ENCODE results near the gene EPB41L5.
"Not testable (repeated sequence)": the region's sequence is repeated elsewhere in the genome, so short reads cannot be mapped to it uniquely, and the experiment has no call there.

The EPB41L5 gene

DNA sequence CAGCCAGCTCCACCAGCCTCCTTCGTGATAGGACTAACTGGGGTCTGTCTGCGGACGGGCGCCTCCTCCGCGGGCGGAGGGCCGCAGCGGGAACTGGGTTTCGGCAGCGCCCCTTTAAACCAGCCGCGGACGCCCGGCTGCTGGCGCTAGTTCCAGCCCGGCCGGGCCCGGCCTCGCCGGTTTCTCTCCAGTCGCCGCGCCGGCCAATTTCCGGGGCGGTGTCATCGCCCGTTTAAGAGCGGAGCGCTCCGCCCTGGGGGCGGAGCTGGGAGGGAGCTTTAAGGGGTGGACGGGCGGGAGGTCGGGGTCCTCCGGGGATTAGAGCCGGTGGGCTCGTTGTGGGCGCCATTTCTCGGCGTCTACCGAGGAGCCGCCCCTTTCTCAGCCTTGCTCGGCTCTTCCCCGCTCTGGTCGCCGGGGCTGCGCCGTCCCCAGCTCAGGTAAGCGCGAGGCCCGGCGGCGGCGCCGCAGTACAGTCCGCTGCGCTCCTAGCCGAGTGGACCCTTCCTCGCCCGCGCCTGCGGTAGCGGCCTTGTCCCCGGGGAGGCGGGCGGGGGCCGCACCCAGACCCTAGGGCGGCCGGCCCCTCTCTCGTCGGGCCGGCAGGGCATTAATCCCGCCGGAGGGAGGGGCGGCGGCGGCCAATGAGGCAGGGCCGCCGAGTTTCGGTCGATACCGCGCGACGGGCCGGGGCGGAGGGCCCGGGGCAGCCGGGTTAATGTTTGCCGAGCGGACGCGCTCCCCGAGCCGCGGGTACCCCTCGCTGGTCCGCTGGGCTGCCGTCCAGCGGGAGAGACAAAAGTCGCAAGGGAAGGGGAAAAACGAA lies at the start of gene EPB41L5:
TSS of gene EPB41L5 (plus strand) at position 307 of the 826 bp plus-strand sequence. CDS start 6,008 bp downstream, outside the sequence.
- peak; percentile 77 for DNase-seq

DNA sequence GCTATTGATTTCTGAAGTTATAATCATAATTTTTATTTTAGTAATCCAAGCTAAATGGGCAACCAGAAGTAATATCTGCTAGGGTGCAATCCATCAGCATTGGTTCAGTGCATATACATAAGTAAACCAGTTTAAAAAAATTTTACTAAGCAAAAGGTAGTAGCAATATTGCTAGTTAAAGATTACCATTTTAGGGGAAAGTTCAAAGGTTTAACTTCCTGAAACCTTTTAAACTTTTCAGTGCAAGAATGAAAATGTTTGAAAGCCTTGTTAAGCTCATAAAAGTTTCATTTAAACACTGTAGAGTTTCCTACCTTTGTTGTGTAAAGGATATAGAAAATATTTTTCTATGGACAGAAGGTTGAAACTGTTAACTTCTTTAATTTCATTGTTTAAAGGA lies 31.0 kb upstream of the EPB41L5 start:
- DNase-seq, result no peak

DNA sequence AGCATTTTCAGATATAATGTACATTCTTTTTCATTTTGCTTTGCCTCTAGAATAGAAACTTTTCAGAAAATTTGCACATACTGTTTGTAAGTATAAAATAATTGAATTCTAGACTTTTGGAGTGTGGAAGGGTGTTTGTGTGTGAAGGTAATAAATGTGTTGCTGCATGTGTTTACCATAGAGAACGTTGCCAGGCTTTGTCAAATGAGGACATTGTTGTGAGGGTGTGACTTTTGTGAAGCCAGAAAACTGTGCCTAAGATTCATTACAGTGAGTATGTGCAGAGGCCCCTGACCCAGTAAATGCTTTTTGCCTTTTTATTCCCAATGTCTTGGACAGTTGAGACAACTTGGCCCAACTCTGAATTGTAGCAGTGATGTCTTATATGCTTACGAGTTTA lies 30.4 kb upstream of the EPB41L5 start:
- DNase-seq, result no peak

DNA sequence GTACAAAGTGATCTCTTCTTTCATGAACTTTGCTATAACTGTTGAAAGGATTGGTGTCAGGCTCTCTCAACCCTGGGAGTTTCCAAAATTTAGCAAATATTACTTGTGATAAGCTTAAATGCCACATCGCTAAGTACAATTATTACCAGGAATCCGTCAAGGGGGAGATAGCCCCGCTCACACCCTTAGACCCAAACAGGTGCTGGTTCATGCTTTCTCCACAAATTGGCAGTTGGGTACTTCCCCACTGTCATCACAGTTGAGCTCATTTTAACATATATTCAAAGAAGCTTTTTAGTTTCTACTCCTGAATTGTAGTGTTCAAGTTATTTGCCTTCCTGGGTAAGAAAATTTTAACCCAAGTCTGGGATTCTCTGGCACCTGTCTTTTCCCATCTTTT lies 29.8 kb upstream of the EPB41L5 start:
- no peak for DNase-seq

DNA sequence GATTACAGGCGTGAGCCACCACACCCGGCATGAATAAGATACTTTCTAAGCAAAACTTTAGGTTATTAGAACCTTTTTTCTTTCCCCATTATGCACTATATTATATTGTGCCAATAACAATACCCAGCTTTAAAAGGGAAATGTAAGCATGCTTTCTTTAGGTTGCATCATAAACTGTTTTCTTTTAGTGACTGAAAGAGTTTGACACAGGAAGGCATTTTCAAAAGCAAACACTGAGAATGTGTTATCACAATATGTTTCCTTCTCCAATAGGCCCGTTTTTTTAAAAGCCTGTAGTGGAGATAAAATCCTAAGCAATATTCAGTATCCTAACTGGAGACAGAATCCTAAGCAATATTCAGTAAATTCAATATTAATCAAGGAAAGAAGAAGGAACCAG lies 16.7 kb upstream of the EPB41L5 start:
- DNase-seq, result no peak

DNA sequence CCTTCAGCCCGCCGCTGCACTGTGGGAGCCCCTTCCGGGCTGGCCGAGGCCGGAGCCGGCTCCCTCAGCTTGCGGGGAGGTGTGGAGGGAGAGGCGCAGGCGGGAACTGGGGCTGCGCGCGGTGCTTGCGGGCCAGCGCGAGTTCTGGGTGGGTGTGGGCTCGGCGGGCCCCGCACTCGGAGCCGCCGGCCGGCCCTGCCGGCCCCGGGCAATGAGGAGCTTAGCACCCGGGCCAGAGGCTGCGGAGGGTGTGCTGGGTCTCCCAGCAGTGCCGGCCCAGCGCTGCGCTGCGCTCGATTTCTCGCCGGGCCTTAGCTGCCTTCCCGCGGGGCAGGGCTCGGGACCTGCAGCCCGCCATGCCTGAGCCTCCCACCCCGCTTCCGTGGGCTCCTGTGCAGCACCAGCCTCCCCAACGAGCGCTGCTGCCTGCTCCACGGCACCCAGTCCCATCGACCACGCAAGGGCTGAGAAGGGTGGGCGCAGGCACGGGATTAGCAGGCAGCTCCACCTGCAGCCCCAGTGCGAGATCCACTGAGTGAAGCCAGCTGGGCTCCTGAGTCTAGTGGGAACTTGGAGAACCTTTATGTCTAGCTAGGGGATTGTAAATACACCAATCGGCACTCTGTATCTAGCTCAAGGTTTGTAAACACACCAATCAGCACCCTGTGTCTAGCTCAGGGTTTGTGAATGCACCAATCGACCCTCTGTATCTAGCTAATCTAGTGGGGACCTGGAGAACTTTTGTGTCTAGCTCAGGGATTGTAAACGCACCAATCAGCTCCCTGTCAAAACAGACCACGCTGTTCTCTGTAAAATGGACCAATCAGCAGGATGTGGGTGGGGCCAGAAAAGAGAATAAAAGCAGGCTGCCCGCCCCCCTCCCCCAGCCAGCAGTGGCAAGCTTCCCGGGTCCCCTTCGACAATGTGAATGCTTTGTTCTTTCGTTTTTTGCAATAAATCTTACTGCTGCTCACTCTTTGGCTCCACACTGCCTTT lies 15.7 kb upstream of the EPB41L5 start:
- not testable (repeated sequence) for DNase-seq

DNA sequence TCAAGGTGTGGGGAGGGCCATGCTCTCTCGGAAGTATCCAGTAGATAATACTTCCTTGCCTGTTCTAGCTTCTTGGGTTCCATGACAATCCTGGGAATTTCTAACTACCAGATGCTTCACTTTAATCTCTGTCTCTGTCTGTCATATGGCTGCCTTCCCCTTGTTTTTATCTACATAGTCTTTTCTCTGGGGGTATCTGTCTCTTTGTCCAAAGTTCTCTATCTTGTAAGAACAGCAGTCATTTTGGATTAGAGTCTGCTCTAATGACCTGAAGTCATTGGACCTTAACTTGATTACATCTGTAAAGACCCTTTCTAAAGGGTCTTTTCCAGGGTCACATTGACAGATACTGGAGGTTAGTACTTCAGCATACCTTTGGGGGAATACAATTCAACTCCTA lies 11.4 kb upstream of the EPB41L5 start:
- no peak for DNase-seq

DNA sequence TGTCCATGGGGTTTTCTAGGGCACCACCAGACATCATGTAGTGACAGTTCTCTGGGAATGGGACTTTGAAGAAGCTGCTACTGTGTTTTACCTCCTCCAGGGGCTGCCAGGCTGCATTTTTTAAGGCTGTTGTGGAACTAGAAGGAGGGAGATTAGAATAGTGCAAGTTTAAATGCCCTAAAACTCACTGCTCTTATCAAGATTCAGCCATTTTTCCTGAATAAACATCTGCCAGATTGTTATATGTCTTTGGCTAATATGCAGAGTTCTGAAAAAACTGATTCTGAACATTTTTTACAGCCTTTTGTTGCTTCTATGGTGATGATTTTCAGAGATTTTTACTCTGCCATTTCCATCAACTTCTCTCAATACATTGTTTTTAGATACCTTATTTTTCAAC lies 8.6 kb upstream of the EPB41L5 start:
- no peak for DNase-seq

DNA sequence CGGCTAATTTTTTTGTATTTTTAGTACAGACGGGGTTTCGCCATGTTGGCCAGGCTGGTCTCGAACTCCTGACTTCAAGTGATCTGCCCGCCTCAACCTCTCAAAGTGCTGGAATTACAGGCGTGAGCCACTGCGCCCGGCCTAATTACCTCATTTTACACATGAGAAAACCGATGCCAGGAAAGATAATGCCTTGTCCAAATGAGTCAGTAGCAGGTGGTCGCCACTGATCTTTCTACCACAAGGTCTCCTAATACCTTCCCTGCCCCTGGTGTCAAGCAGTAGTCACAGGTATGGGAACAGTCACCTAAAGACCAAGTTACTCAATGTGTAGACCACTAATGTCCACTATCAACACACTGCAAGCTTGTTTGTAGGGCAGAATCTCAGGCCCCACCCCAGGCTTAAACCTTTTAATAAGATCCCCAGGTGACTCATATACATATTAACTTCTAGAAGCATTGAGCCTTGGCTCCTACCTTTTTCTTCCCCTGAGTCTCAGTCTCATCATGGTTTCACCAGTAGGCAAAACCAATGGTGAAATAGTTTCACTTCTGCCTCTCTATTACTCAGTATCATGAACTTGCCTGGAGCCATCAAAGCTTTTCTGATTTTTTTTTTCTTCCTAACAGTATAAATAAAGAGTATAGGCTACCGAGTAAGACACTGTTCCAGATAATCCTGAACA lies 6.9 kb upstream of the EPB41L5 start:
- no peak for DNase-seq

DNA sequence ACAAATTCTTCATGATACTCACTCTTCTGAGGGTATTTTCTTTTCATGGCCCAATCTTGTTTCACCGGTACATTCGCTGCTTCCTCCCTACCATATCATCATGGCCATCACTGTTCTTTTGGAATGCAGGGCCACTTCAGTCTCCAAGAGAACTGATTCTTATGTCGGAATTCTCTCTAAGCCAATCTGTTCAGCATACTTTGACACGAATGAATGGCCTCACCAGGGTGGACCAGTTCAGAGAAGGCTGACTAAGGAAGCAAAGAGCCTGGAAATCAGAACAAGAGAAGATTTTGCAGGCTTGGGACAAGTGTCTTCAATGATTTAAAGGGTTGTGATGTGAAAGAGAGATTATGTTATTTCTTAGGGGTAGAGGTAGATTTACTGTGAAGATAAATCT lies 5.0 kb upstream of the EPB41L5 start:
- DNase-seq, result no peak

DNA sequence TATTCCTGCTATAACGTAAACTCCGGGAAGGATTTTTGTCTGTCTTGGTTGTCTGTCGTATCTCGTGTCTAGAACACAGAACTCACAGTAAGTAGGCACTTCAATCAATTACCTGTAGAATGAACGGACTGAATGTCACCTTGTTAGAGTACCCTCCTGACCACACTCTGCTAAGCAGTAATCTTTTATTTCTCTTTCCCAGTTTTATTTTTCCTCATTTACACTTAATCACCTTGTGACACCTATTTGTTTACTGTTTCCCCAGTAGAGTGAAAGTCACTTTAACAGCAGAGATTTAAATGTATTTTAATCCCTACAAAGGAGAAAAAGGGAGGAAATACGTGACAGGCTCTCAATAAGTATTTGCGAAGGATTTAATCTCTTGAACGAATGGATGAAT lies 514 bp upstream of the EPB41L5 start:
- DNase-seq, result no peak

DNA sequence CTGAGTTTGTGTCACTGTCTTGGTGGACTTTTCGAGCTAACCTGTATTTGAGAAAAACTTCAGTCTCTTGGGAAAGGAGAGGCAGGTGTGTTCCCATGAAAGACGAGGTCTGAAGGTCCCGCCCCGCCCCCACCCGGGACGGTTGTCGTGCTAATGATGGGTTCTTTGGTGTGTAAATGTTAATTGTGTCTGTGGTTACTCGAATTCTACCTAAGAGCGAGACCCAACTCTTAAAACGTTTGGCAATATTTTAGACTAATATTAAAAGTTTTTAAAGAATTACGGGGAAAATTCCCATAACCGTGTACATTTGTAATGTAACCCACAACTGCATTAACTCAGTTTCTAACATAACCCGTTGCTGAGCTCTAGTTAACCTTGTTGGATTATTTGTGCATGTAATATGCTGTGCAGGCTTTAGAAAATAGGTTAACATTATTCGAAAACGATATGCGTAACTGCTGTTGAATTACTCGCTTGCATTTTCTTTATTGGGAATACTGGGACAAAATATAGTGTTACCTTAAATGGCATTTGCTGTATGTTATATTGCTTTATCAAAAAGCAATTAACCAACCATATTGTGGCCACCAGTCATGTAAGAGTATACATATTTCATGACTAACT lies 833 bp downstream of the EPB41L5 start:
- peak; percentile 18 for DNase-seq

DNA sequence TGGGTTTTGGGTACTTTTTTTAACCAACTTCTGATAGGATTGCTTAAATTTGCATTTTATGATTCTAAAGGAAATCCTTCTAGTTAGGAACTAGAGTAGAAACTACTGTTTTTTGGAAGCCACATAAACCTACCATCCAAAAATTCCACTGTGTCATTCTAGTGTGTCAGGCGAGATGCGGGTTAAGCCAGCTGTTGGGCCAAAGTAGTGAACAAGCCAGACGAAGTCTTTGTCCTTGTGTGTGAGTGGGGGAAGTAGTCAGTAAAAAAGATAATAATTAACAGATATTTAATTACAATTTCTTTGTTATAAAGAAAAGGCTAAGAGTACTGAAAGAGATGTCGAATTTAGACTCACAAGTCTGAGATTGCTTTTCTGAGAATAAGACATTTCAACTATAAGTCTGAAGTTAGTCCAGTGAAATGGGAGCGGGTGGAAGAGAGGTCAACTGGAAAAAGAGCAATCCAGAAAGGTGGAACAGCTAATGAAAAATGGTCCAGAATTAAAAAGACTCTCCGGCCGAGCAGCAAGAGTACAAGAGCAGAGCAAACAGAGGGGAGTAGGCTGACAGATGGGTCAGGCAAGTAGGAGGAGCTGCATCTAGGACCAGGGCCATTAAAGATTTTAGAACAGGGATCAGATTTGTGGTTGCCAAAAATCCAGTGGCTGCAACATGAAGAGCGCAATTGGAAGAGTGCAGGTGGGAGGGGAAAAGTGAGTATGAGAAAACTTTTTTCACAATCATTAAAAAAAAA lies 1.5 kb downstream of the EPB41L5 start:
- DNase-seq, result peak; percentile 45

DNA sequence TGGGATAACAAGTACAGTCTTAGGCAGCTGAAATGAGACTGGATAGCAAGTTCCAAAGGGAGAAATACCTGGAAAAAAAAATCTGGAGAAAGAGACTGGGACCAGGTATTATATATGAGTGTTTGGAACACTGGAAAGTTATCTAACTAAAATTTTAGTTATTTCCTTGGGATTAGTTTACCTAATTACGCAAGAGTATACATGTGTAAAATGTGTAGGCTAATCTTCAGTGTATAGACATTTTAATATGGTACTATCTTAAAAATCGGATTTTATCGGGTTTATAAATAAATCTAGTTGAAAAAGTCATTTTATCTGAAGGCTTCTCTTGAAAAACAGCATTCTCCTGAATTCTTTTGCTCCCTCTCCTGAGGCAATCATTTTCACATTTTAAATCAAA lies 3.9 kb downstream of the EPB41L5 start:
- no peak for DNase-seq

DNA sequence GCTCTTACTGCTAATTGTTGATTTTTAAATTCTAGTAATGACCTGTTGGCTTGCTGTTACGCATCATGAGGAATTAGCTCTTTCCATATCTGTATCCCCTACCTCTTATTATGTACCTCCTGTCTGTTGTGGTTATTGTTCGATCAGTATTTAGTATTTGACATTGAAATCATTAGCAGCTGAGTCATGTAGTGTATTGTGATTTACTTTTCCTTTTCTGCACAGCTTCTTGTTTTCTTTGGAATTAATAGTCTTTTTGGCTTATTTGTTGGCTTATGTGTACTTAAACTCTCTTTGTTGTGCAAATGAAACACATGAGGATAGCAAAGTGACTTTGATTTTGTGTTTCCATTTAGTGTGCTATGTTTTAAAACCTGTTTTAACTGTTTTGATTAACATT lies 4.3 kb downstream of the EPB41L5 start:
- DNase-seq, result no peak

DNA sequence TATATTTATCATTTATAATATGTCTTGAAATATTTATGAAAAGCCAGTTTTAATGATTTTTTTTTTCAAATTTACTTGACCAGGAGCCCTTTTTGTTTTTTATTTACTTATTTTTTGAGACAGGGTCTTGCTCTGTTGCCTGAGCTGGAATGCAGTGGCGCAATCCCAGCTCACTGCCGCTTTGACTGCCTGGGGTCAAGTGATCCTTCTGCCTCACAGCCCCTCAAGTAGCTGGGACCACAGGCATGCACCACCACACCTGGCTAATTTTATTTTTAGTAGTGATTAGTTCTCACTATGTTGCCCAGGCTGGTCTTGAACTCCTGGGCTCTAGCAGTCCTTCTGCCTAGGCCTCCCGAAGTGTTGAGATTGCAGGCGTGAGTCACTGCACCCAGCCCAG lies 5.7 kb downstream of the EPB41L5 start:
- DNase-seq, result no peak

DNA sequence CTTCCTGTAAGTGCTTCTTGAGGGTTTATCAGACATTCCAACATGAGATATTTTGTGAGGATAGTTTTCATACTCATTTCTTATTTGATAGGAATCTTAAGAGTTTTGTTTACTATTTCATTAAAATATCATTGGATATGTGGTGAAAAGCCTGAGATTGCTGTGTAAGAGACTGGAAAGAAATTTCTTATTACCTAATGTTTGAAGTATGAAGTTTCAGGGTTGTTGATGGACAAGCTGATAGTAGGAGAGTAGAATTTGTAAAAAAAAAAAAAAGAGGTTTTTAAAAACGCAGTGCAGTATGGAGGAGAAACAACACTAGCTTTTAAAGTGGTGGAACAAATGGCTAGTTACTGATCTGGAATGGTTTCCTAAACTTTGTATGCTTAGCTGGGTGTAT lies 7.7 kb downstream of the EPB41L5 start:
- no peak for DNase-seq

DNA sequence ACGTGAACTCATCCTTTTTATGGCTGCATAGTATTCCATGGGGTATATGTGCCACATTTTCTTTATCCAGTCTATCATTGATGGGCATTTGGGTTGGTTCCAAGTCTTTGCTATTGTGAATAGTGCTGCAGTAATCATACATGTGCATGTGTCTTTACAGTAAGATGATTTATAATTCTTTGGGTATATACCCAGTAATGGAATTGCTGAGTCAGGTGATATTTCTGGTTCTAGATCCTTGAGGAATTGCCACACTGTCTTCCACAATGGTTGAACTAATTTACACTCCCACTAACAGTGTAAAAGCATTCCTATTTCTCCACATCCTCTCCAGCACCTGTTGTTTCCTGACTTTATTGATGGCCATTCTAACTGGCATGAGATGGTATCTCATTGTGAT lies 9.6 kb downstream of the EPB41L5 start:
- not testable (repeated sequence) for DNase-seq

DNA sequence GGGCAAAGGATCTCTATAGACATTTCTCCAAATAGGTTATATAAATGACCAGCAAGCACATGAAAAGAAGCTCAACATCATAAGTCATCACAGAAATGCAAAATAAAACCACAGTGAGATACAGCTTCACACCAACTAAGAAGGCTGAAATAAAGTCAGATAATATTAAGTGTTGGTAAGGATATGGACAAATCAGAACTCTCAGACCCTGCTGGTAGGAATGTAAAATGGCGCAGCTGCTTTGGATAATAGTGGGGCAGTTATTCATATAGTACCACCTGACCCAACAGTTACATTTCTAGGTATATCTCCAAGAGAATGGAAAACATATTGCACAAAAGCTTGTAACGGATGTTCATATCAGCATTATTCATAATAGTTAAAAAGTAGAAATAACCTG lies 14.0 kb downstream of the EPB41L5 start:
- no peak for DNase-seq

DNA sequence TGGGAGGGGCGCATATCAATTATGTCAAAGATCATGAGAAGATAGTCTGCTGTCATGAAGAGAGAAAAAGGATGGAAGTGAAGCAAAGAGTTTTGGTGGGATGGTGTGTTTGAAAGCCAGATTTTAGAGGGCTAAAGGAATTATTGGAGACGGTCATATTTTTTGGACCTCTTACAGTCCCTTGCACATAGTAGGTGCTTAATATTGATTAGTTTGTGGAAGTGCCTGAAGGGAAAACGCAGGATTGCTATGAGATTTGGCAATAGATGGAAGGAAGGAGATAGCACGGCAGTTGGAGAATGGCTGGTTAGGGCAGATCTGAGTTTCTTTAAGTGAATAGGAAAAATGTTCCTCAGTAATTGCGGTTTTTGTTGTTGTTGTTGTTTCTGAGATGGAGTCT lies 15.9 kb downstream of the EPB41L5 start:
- no peak for DNase-seq

DNA sequence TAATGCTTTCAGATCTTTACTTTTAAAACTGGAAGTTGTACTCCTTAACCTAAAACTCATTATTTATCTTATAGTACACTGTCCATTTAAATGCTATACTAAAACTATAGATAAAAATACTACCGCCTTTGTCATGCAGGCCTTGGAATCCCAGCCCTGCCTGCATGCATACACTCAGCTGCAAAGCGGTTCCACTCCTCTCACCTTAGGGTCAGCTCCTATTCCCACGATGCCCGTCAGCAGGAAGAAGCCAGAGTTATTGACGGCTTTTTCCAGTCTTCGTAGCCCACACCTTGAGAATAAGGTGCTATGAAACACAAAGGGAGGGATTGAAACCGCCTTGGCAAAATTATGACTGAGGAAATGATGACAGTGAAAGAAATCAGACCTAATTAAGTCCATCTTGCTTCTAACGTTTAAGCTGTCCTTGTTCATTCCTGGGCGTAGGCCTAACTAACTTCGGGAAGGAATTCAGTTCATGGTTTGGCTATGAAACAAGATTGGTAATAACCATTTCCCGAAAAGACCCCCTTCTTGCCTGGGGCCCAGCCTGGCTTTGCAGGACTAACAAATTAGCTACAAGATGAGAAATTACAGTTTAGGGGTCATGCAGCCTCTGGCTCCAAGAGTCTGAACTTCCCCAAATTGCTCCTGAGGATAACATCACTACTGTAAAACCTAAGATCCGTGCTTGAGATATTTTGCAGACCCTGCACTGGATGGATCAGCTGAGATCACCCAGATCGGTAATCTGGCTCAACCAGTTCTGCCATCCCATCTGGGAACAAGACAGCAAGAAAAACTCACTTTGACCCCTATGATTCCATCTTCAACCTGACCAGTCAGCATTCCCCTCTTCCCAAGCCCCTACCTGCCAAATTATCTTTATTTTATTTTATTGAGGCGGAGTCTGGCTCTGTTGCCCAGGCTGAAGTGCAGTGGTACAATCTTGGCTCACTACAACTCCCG lies 17.1 kb downstream of the EPB41L5 start:
- DNase-seq, result no peak

All from NCI-H1694 treated with DMSO at 0.1 percent for 48 hours (cell line).